Measurements from ENCODE around the gene TCF12. TPM values are rescaled to one million over a fixed set of nuclear protein-coding genes. Genes with fewer than 3 reads are reported as not detected.
A peak's percentile ranks its signal among the peaks of the same experiment; 100 is the strongest.

Gene TCF12
- total and polyA plus RNA-seq, 2 of the 8 experiments (the other 6 are each of a cell fraction or from before 2014, with no cell fraction given) = 85.8 to 101 TPM

DNA sequence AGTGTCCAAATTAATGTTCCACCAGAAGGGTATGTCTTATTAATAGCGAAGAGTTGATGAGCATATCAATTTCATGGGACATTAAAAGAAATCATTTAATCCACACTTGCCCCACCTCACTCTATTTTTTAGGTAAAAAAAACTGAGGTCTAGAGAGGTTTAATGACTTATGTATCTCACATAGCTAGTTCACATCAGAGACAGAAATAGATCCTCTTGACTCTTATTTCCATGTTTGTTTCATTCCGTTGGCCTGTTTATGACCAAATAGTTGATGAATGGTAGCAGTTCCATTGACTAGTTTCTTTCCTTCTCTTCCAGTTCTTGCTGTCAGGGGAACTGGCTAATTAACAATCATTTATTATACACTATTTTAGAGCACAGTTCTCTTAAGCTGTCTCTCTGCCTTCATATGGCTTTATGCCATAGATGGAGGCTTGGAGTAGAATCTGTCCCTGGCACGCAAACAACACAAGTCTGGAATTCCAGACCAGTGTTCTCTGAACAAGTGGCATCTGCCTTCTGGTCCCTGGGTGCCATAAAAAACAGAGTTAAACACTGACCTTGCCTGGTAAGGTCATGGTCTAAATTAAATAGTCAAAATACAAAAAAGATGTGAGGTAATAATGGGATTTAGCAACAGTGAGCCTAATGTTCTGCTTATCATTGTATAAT, 237.9 kb downstream of the TCF12 start:
- POLR2A ChIA-PET (ENCODE audit: partially characterized antibody) = no interaction called here
- 61% methylated on average over 3 of the region's 3 CpGs; no CpG with 5 or more reads in 1 of the 2 experiments for WGBS, 2 experiments (ENCODE audit: extremely low coverage in 1 of 2, insufficient coverage in 1 of 2, insufficient read length in 1 of 2, insufficient replicate concordance in 2 of 2, low coverage in 1 of 2, low lambda C conversion rate in 2 of 2, missing lambda C conversion rate in 1 of 2)
- no peak overlapping the region for H3K9ac ChIP-seq (replicated peaks in 1 of 4; ENCODE audit: extremely low read depth in 1 of 4, low read depth in 3 of 4, low read length in 3 of 4)
- no peak overlapping the region for H2AK5ac ChIP-seq (ENCODE audit: low read depth, low read length)
- H3K79me2 ChIP-seq (ENCODE audit: control insufficient read depth in 1 of 2, insufficient read depth in 2 of 2, low read length in 2 of 2) = no peaks in the 10 kb centered on the region
- H4K8ac ChIP-seq (ENCODE audit: extremely low read depth, insufficient read depth, low read length) = no peak overlapping the region
- peaks cover 0 to 10% (median 0%) of the 10 kb centered on the region in 4 experiments; a peak in 1 of 8 replicates for H3K36me3 ChIP-seq (ENCODE audit: control insufficient read depth in 2 of 4, insufficient read depth in 4 of 4, low read length in 3 of 4)
- no peaks in the 10 kb centered on the region for H3K27me3 ChIP-seq (replicated peaks in 1 of 4; ENCODE audit: control insufficient read depth in 3 of 4, extremely low read depth in 1 of 4, insufficient read depth in 3 of 4, low read length in 3 of 4)
- H3K23me2 ChIP-seq (ENCODE audit: low read depth, low read length) = no peaks in the 10 kb centered on the region; the same call in 1 of the 2 replicates
- H3K4me3 ChIP-seq (ENCODE audit: extremely low read depth in 1 of 4, insufficient read depth in 2 of 4, low read depth in 3 of 4, low read length in 4 of 4) = no peak overlapping the region
- H3K56ac ChIP-seq (replicated peaks; ENCODE audit: insufficient read length, low read depth, low read length) = no peak overlapping the region
- H2AFZ ChIP-seq (ENCODE audit: low read length) = no peak overlapping the region
- H2BK20ac ChIP-seq (ENCODE audit: low read length) = no peak overlapping the region
- no peak overlapping the region for H4K91ac ChIP-seq (replicated peaks; ENCODE audit: insufficient read length, low read length)
- H3K4me2 ChIP-seq (ENCODE audit: insufficient read depth in 1 of 2, low read depth in 2 of 2, low read length in 2 of 2) = no peak overlapping the region
- H2BK12ac ChIP-seq (ENCODE audit: low read depth, low read length) = no peak overlapping the region
- no peak overlapping the region for H2BK15ac ChIP-seq (ENCODE audit: low read length)
- no peak overlapping the region for H3K23ac ChIP-seq (ENCODE audit: insufficient read length)
- H3K4me1 ChIP-seq (replicated peaks in 1 of 4; ENCODE audit: control insufficient read depth in 3 of 4, insufficient read depth in 4 of 4, low read length in 3 of 4) = peaks cover 0 to 3% (median 0%) of the 10 kb centered on the region in 4 experiments; a peak in 3 of 7 replicates
- H3K4ac ChIP-seq (replicated peaks; ENCODE audit: insufficient read length, low read depth, low read length) = peak overlapping the region; percentile 63
- TF ChIP-seq YY1 (IDR thresholded peaks at IDR 0.05; ENCODE audit: low read depth, low read length) = no peak
- H3K9me3 ChIP-seq (ENCODE audit: insufficient read depth in 2 of 2, low read depth in 1 of 2, low read length in 1 of 2) = peaks cover 8 to 10% of the 10 kb centered on the region in 2 experiments
- H3K18ac ChIP-seq (ENCODE audit: extremely low read depth, low read length) = no peak overlapping the region
- FAIRE-seq = no peak
- H2BK120ac ChIP-seq (replicated peaks; ENCODE audit: low read depth, low read length) = no peak overlapping the region
- CTCF ChIA-PET (ENCODE audit: partially characterized antibody) = interaction anchor here (1.1 to 3.5 kb wide), 3 partner anchors 10 to 150 kb away, joined by 3 to 17 read pairs (median 5); no protein-coding TSS in a partner anchor
- H3K14ac ChIP-seq (ENCODE audit: insufficient read length) = no peak overlapping the region
- DNase-seq (ENCODE audit: low read depth in 1 of 2, low spot score in 2 of 2) = no peak
- H3K79me1 ChIP-seq (ENCODE audit: low read depth, low read length) = no peaks in the 10 kb centered on the region; the same call in 1 of the 2 replicates
- H4K20me1 ChIP-seq (replicated peaks in 1 of 2; ENCODE audit: control insufficient read depth in 1 of 2, insufficient read depth in 2 of 2, low read length in 2 of 2) = no peaks in the 10 kb centered on the region
- no peak overlapping the region for H2BK5ac ChIP-seq (ENCODE audit: low read depth, low read length)
- H3K27ac ChIP-seq (ENCODE audit: low read depth, low read length) = no peak overlapping the region
- H4K5ac ChIP-seq (ENCODE audit: insufficient read length, low read depth, low read length) = no peak overlapping the region
